GM23248 (cell line): ENCODE results near the gene SLC28A2. TPM values are rescaled to one million over a fixed set of nuclear protein-coding genes. Genes with fewer than 3 reads are reported as not detected.

Experiments
- DNase-seq: peaks from one replicate; pipeline ENCODE4 v3.0.0-alpha.2; 2015
- H2AFZ ChIP-seq: fragments of 200-600 bp; sonication (generic); 2 replicates; pipeline ENCODE4 v1.6.1; 2016; ENCODE audit warnings: antibody characterized with exemption
- H3F3A ChIP-seq: fragments of 200-600 bp; sonication (generic); 2 replicates; pipeline ENCODE4 v1.6.1; 2016; ENCODE audit warnings: mild to moderate bottlenecking, antibody characterized with exemption, mixed run types; ENCODE audit not compliant: insufficient read depth
- H3K27ac ChIP-seq: fragments of 200-600 bp; sonication (generic); 2 replicates; pipeline ENCODE4 v1.5.1; 2016; ENCODE audit warnings: mild to moderate bottlenecking
- H3K27me3 ChIP-seq: fragments of 200-600 bp; sonication (generic); replicated peaks from 2 replicates; pipeline ENCODE4 v1.6.1; 2016; ENCODE audit warnings: mild to moderate bottlenecking; ENCODE audit not compliant: insufficient read depth
- H3K36me3 ChIP-seq: fragments of 200-600 bp; sonication (generic); 2 replicates; pipeline ENCODE4 v1.6.1; 2016; ENCODE audit warnings: low read depth, mild to moderate bottlenecking
- H3K4me1 ChIP-seq: fragments of 200-600 bp; sonication (generic); 2 replicates; pipeline ENCODE4 v1.6.1; 2016; ENCODE audit warnings: mild to moderate bottlenecking; ENCODE audit not compliant: insufficient read depth
- H3K4me2 ChIP-seq: fragments of 200-600 bp; sonication (generic); one replicate; pipeline ENCODE4 v1.6.1; 2016; ENCODE audit warnings: mild to moderate bottlenecking; ENCODE audit not compliant: unreplicated experiment
- H3K4me3 ChIP-seq: fragments of 200-600 bp; sonication (generic); 2 replicates; pipeline ENCODE4 v1.5.1; 2016; ENCODE audit warnings: mild to moderate bottlenecking
- H3K79me2 ChIP-seq: fragments of 200-600 bp; sonication (generic); 2 replicates; pipeline ENCODE4 v1.6.1; 2016; ENCODE audit warnings: mild to moderate bottlenecking; ENCODE audit not compliant: insufficient read depth
- H3K9ac ChIP-seq: fragments of 200-600 bp; sonication (generic); 2 replicates; pipeline ENCODE4 v1.6.1; 2016; ENCODE audit warnings: mild to moderate bottlenecking
- H3K9me2 ChIP-seq: fragments of 200-600 bp; sonication (generic); 2 replicates; pipeline ENCODE4 v1.6.1; 2016; ENCODE audit warnings: mixed run types, mild to moderate bottlenecking, moderate library complexity; ENCODE audit not compliant: insufficient read depth
- H3K9me3 ChIP-seq: fragments of 200-600 bp; sonication (generic); one replicate; pipeline ENCODE4 v1.6.1; 2017; ENCODE audit warnings: low read depth
- H4K20me1 ChIP-seq: fragments of 200-600 bp; sonication (generic); 2 replicates; pipeline ENCODE4 v1.6.0; 2016; ENCODE audit not compliant: insufficient read depth
- EZH2 ChIP-seq: fragments of 200-600 bp; sonication (generic); IDR thresholded peaks from 2 replicates; pipeline ENCODE4 v1.6.1; 2018; ENCODE audit warnings: antibody characterized with exemption, mild to moderate bottlenecking; ENCODE audit not compliant: insufficient read depth, poor library complexity, severe bottlenecking
- EZH2phosphoT487 ChIP-seq: fragments of 200-600 bp; sonication (generic); IDR thresholded peaks from 2 replicates; pipeline ENCODE4 v1.6.1; 2018; ENCODE audit warnings: antibody characterized with exemption, moderate library complexity, mild to moderate bottlenecking, low read depth; ENCODE audit not compliant: insufficient read depth
- WGBS, 2 experiments: methylation state at CpG; one replicate each; pipeline ENCODE4 v1.1.6; 2015 to 2017; ENCODE audit warnings: low lambda C conversion rate in 2 of 2, low coverage in 1 of 2; ENCODE audit errors: missing lambda C conversion rate in 2 of 2; 5-methylcytosine and 5-hydroxymethylcytosine counted together
- in situ Hi-C: fragments of 300-500 bp; cut with MboI; formaldehyde crosslinking; loops from 2 replicates; pipeline ENCODE4 v1.15.0; 2020
- polyA plus RNA-seq: library from polyadenylated mRNA; unstranded; fragments of >200 nt; fragmentation: Nextera tagmentation; extraction: Ambion mirVana; gene quantifications from 2 replicates; pipeline ENCODE4 v1.2.1, GENCODE V29; 2016
- total RNA-seq: library from RNA; depleted of rRNA; stranded (reverse); fragments of >200 nt; shearing (Covaris generic); gene quantifications from 2 replicates; pipeline ENCODE4 v1.2.3, GENCODE V29; 2014

The SLC28A2 gene
- total and polyA plus RNA-seq, 2 experiments from 2014 or later = not detected

- Histone ChIP-seq H2AFZ (no peak overlapping the region), H3K79me2 (no peaks in the 10 kb centered on the region), H3K4me1 (no peaks in the 10 kb centered on the region), H4K20me1 (no peaks in the 10 kb centered on the region), H3K9me2 (no peaks in the 10 kb centered on the region), H3K27me3 (no peaks in the 10 kb centered on the region), H3K9ac (no peak overlapping the region), H3F3A (no peaks in the 10 kb centered on the region), H3K4me3 (no peak overlapping the region), H3K4me2 (no peak overlapping the region), H3K27ac (no peak overlapping the region), H3K9me3 (no peaks in the 10 kb centered on the region), H3K36me3 (no peaks in the 10 kb centered on the region)
- in situ Hi-C loops = no loop called here
- 78 to 83% methylated on average over 2 of the region's 2 CpGs for WGBS, 2 experiments
- no peak for DNase-seq
- TF ChIP-seq EZH2 = no peak
- TF ChIP-seq EZH2phosphoT487 = no peak
These were observed 11.8 kb downstream of the SLC28A2 start for GRCh38 chr15:45263854-45264253.

- WGBS, 2 experiments = 41 to 53% methylated on average over 3 of the region's 3 CpGs
- no peak overlapping the region for H3K4me3 ChIP-seq
- no peak overlapping the region for H3K4me2 ChIP-seq
- no peaks in the 10 kb centered on the region for H3F3A ChIP-seq
- no peak overlapping the region for H3K9ac ChIP-seq
- no peak overlapping the region for H2AFZ ChIP-seq
- no peaks in the 10 kb centered on the region for H3K9me2 ChIP-seq
- no peaks in the 10 kb centered on the region for H3K79me2 ChIP-seq
- DNase-seq = no peak
- H3K4me1 ChIP-seq = no peaks in the 10 kb centered on the region
- in situ Hi-C loops = no loop called here
- no peaks in the 10 kb centered on the region for H4K20me1 ChIP-seq
- H3K9me3 ChIP-seq = no peaks in the 10 kb centered on the region
- no peak for TF ChIP-seq EZH2
- no peak for TF ChIP-seq EZH2phosphoT487
- no peaks in the 10 kb centered on the region for H3K27me3 ChIP-seq
- no peaks in the 10 kb centered on the region for H3K36me3 ChIP-seq
- no peak overlapping the region for H3K27ac ChIP-seq
These were observed 13.5 kb downstream of the SLC28A2 start for GRCh38 chr15:45265506-45265905.

GRCh38 chr15:45268135-45268534, 16.1 kb downstream of the SLC28A2 start:
- H3K4me1 ChIP-seq = no peaks in the 10 kb centered on the region
- no peaks in the 10 kb centered on the region for H3K79me2 ChIP-seq
- H4K20me1 ChIP-seq = no peaks in the 10 kb centered on the region
- no peak overlapping the region for H3K9ac ChIP-seq
- no peak for DNase-seq
- 81 to 83% methylated on average over 2 of the region's 2 CpGs for WGBS, 2 experiments
- H3K36me3 ChIP-seq = no peaks in the 10 kb centered on the region
- no peak overlapping the region for H3K4me2 ChIP-seq
- no peak overlapping the region for H2AFZ ChIP-seq
- no peaks in the 10 kb centered on the region for H3K27me3 ChIP-seq
- no peak overlapping the region for H3K4me3 ChIP-seq
- H3K27ac ChIP-seq = no peak overlapping the region
- TF ChIP-seq EZH2 = no peak
- TF ChIP-seq EZH2phosphoT487 = no peak
- H3K9me3 ChIP-seq = no peaks in the 10 kb centered on the region
- no peaks in the 10 kb centered on the region for H3F3A ChIP-seq
- no peaks in the 10 kb centered on the region for H3K9me2 ChIP-seq
- in situ Hi-C loops = no loop called here

GRCh38 chr15:45274636-45275380, 22.8 kb downstream of the SLC28A2 start:
- DNase-seq = no peak
- Histone ChIP-seq H3K36me3 (no peaks in the 10 kb centered on the region), H3K9ac (no peak overlapping the region), H3K27ac (no peak overlapping the region), H3K4me1 (peaks cover 6% of the 10 kb centered on the region), H3F3A (no peaks in the 10 kb centered on the region), H3K9me3 (no peaks in the 10 kb centered on the region), H3K4me3 (no peak overlapping the region), H3K4me2 (no peak overlapping the region), H3K9me2 (no peaks in the 10 kb centered on the region), H3K27me3 (no peaks in the 10 kb centered on the region), H2AFZ (no peak overlapping the region), H3K79me2 (peaks cover 6% of the 10 kb centered on the region; the same call in 1 of the 2 replicates), H4K20me1 (no peaks in the 10 kb centered on the region)
- WGBS, 2 experiments = 68 to 69% methylated on average over 5 of the region's 5 CpGs
- TF ChIP-seq EZH2phosphoT487 (no peak), EZH2 (no peak)
- in situ Hi-C loops = no loop called here
